ENCODE results near the gene NDUFB4.

Gene NDUFB4

GRCh38 chr3:120596116-120596852 is at the start of gene NDUFB4:
Gene NDUFB4 (plus strand): TSS chr3:120596336. CDS start chr3:120596360, 24 bp downstream.
- peak; percentile 100 for DNase-seq (ENCODE audit: low read depth)

- DNase-seq (ENCODE audit: low read depth), result peak; percentile 49
Observed at GRCh38 chr3:120550546-120550945, 45.6 kb upstream of the NDUFB4 start.

GRCh38 chr3:120552184-120553172 is 43.7 kb upstream of the NDUFB4 start:
- no peak for DNase-seq (ENCODE audit: low read depth)

GRCh38 chr3:120554812-120555606 is 41.1 kb upstream of the NDUFB4 start:
- DNase-seq (ENCODE audit: low read depth), result peak; percentile 41

GRCh38 chr3:120555657-120556509 is 40.3 kb upstream of the NDUFB4 start:
- no peak for DNase-seq (ENCODE audit: low read depth)

- no peak for DNase-seq (ENCODE audit: low read depth)
Observed at GRCh38 chr3:120557115-120557514, 39.0 kb upstream of the NDUFB4 start.

GRCh38 chr3:120558771-120559241 is 37.3 kb upstream of the NDUFB4 start:
- DNase-seq (ENCODE audit: low read depth), result peak; percentile 87

- peak; percentile 90 for DNase-seq (ENCODE audit: low read depth)
Observed at GRCh38 chr3:120559242-120560061, 36.7 kb upstream of the NDUFB4 start.

- peak; percentile 70 for DNase-seq (ENCODE audit: low read depth)
Observed at GRCh38 chr3:120560304-120561250, 35.6 kb upstream of the NDUFB4 start.

- peak; percentile 76 for DNase-seq (ENCODE audit: low read depth)
Observed at GRCh38 chr3:120561251-120562045, 34.7 kb upstream of the NDUFB4 start.

- no peak for DNase-seq (ENCODE audit: low read depth)
Observed at GRCh38 chr3:120563356-120564022, 32.6 kb upstream of the NDUFB4 start.

GRCh38 chr3:120566243-120566975 is 29.7 kb upstream of the NDUFB4 start:
- no peak for DNase-seq (ENCODE audit: low read depth)

GRCh38 chr3:120567370-120568201 is 28.6 kb upstream of the NDUFB4 start:
- peak; percentile 49 for DNase-seq (ENCODE audit: low read depth)

GRCh38 chr3:120568202-120568531 is 28.0 kb upstream of the NDUFB4 start:
- no peak for DNase-seq (ENCODE audit: low read depth)

GRCh38 chr3:120568598-120568997 is 27.5 kb upstream of the NDUFB4 start:
- DNase-seq (ENCODE audit: low read depth), result peak; percentile 49

All from EH (cell line).